HAP-1 (cell line): ENCODE measurements around the gene TRAF7.
A peak's percentile ranks its signal among the peaks of the same experiment; 100 is the strongest.
"Not testable (repeated sequence)": the region's sequence is repeated elsewhere in the genome, so short reads cannot be mapped to it uniquely, and the experiment has no call there.

Source experiments
- DNase-seq, 2 experiments: peaks; one replicate each; pipeline ENCODE4 v3.0.0-alpha.2; 2016 to 2020; ENCODE audit warnings: low spot score in 2 of 2
- H3K27me3 ChIP-seq: fragments of 250-450 bp; sonication (Bioruptor Pico); 2 replicates; pipeline ENCODE4 v1.5.1; 2020; ENCODE audit warnings: low read depth, mild to moderate bottlenecking, moderate library complexity
- H3K36me3 ChIP-seq: fragments of 250-450 bp; sonication (Bioruptor Pico); replicated peaks from 2 replicates; pipeline ENCODE4 v1.5.1; 2020; ENCODE audit warnings: mild to moderate bottlenecking
- H3K4me1 ChIP-seq: fragments of 250-450 bp; sonication (Bioruptor Pico); 2 replicates; pipeline ENCODE4 v1.5.1; 2020; ENCODE audit warnings: mild to moderate bottlenecking
- H3K4me3 ChIP-seq: fragments of 250-450 bp; sonication (Bioruptor Pico); 2 replicates; pipeline ENCODE4 v1.5.1; 2020; ENCODE audit warnings: mild to moderate bottlenecking, moderate library complexity
- H3K9me3 ChIP-seq: fragments of 250-450 bp; sonication (Bioruptor Pico); 2 replicates; pipeline ENCODE4 v1.5.1; 2020; ENCODE audit warnings: mild to moderate bottlenecking, moderate library complexity
- in situ Hi-C: fragments of 300-500 bp; cut with MboI; formaldehyde crosslinking; loops from 3 replicates; pipeline ENCODE4 v1.14.3; 2020; ENCODE audit warnings: low sequenced_read_pairs, inconsistent platforms, mixed read lengths

TRAF7 gene

GRCh38 chr16:2155091-2155950, at the start of gene TRAF7:
TRAF7 (plus strand) TSS chr16:2155782; CDS start chr16:2163921, 8,139 bp downstream.
- peak; percentile 98 to 100 for DNase-seq
- Histone ChIP-seq H3K4me3 (peak within 1 kb of the TSS; percentile 100), H3K9me3 (no peaks in the 10 kb centered on the region), H3K36me3 (peaks cover 42% of the 10 kb centered on the region), H3K27me3 (no peaks in the 10 kb centered on the region), H3K4me1 (peaks cover 30% of the 10 kb centered on the region)
- in situ Hi-C loops: no loop called here

GRCh38 chr16:2106211-2106610, 49.4 kb upstream of the TRAF7 start:
- not testable (repeated sequence) for H3K36me3 ChIP-seq, H3K4me3 ChIP-seq

GRCh38 chr16:2107121-2107790, 48.3 kb upstream of the TRAF7 start:
- in situ Hi-C loops, H3K27me3 ChIP-seq, DNase-seq, H3K4me3 ChIP-seq, H3K36me3 ChIP-seq, H3K4me1 ChIP-seq, H3K9me3 ChIP-seq: not testable (repeated sequence)

More at GRCh38 chr16:2106211-2106610, 49.4 kb upstream of the TRAF7 start:
- DNase-seq, H3K4me1 ChIP-seq, H3K9me3 ChIP-seq, H3K27me3 ChIP-seq, in situ Hi-C loops: not testable (repeated sequence)

GRCh38 chr16:2107791-2108125, 47.8 kb upstream of the TRAF7 start:
- H3K9me3 ChIP-seq, DNase-seq, in situ Hi-C loops, H3K4me3 ChIP-seq, H3K4me1 ChIP-seq, H3K36me3 ChIP-seq, H3K27me3 ChIP-seq: not testable (repeated sequence)

- H3K36me3 ChIP-seq, H3K4me3 ChIP-seq, H3K9me3 ChIP-seq, DNase-seq, in situ Hi-C loops, H3K27me3 ChIP-seq, H3K4me1 ChIP-seq: not testable (repeated sequence)
Observed at GRCh38 chr16:2108446-2109270, 46.9 kb upstream of the TRAF7 start.

GRCh38 chr16:2109271-2109580, 46.4 kb upstream of the TRAF7 start:
- DNase-seq, H3K4me1 ChIP-seq, H3K4me3 ChIP-seq, H3K27me3 ChIP-seq, H3K36me3 ChIP-seq, H3K9me3 ChIP-seq, in situ Hi-C loops: not testable (repeated sequence)

- H3K4me3 ChIP-seq, H3K9me3 ChIP-seq, in situ Hi-C loops, DNase-seq, H3K27me3 ChIP-seq, H3K4me1 ChIP-seq, H3K36me3 ChIP-seq: not testable (repeated sequence)
Observed at GRCh38 chr16:2109872-2110271, 45.7 kb upstream of the TRAF7 start.

GRCh38 chr16:2110332-2111008, 45.1 kb upstream of the TRAF7 start:
- DNase-seq, H3K36me3 ChIP-seq, H3K27me3 ChIP-seq, H3K4me3 ChIP-seq, H3K9me3 ChIP-seq, in situ Hi-C loops, H3K4me1 ChIP-seq: not testable (repeated sequence)

- H3K4me1 ChIP-seq, DNase-seq, in situ Hi-C loops, H3K36me3 ChIP-seq, H3K27me3 ChIP-seq, H3K9me3 ChIP-seq, H3K4me3 ChIP-seq: not testable (repeated sequence)
Observed at GRCh38 chr16:2111009-2111353, 44.6 kb upstream of the TRAF7 start.

GRCh38 chr16:2111412-2112335, 43.9 kb upstream of the TRAF7 start:
- in situ Hi-C loops, DNase-seq, H3K27me3 ChIP-seq, H3K36me3 ChIP-seq, H3K4me1 ChIP-seq, H3K9me3 ChIP-seq, H3K4me3 ChIP-seq: not testable (repeated sequence)

- H3K27me3 ChIP-seq, H3K36me3 ChIP-seq, in situ Hi-C loops, DNase-seq, H3K4me3 ChIP-seq, H3K9me3 ChIP-seq, H3K4me1 ChIP-seq: not testable (repeated sequence)
Observed at GRCh38 chr16:2112539-2113106, 43.0 kb upstream of the TRAF7 start.

- H3K27me3 ChIP-seq, H3K4me3 ChIP-seq, DNase-seq, H3K9me3 ChIP-seq, in situ Hi-C loops, H3K36me3 ChIP-seq, H3K4me1 ChIP-seq: not testable (repeated sequence)
Observed at GRCh38 chr16:2114225-2114624, 41.4 kb upstream of the TRAF7 start.
